Mucosa of descending colon (tissue), 3 donors: ENCODE results near the gene LOXL3. TPM values are rescaled to one million over a fixed set of nuclear protein-coding genes. Genes with fewer than 3 reads are reported as not detected.

ENCODE experiments used
- ATAC-seq: fragments of 200-7000 bp; cut with Tn5 transposase; one replicate; pipeline ENCODE4 v1.9.1; 2020; ENCODE audit warnings: mild to moderate bottlenecking, moderate library complexity
- DNase-seq, 3 donors: peaks; one replicate each; pipeline ENCODE4 v3.0.0-alpha.2; 2020
- H3K36me3 ChIP-seq: fragments of 200-600 bp; one replicate; pipeline ENCODE4 v1.8.0; 2021; ENCODE audit warnings: low read depth, mild to moderate bottlenecking
- H3K4me1 ChIP-seq: fragments of 200-600 bp; one replicate; pipeline ENCODE4 v1.8.0; 2021; ENCODE audit warnings: low read depth, mild to moderate bottlenecking
- H3K4me3 ChIP-seq: fragments of 200-600 bp; one replicate; pipeline ENCODE4 v1.8.0; 2021; ENCODE audit warnings: mild to moderate bottlenecking
- H3K9me3 ChIP-seq: fragments of 200-600 bp; one replicate; pipeline ENCODE4 v1.8.0; 2021; ENCODE audit warnings: mild to moderate bottlenecking
- intact Hi-C, 2 donors: fragments of 100-400 bp; cut with DNase I in 1 of 2; cut with micrococcal nuclease in 1 of 2; formaldehyde crosslinking; loops; one replicate each; pipeline versions ENCODE4 v1.11.0 to v1.11.1; 2022; cut with DNase I, micrococcal nuclease
- long read RNA-seq, 2 donors: library from polyadenylated mRNA; unstranded; transcript quantifications; one replicate each; pipeline ENCODE4 v2.0.0, GENCODE V29; 2019 to 2021
- total RNA-seq, 3 donors: library from RNA; stranded (reverse); fragmentation: NEBNext Ultra II Directional in 2 of 3; extraction: Animal tissue kit (Norgen Biotek cat#: 25700) in 2 of 3; gene quantifications; one replicate each; pipeline versions ENCODE4 v1.2.1 to v1.2.4, GENCODE V29; 2021 to 2023
- TF ChIP-seq, protein P1 (sequence below): fragments of 200-600 bp; IDR thresholded peaks from one replicate; pipeline ENCODE4 v1.8.0; 2022; ENCODE audit warnings: antibody characterized with exemption, mild to moderate bottlenecking
- donor health status: DM: no; HTN: no; CAD: no; lungs with moderate emphysema.
- donor health status: DM: no; HTN: no; CAD: no.
- donor health status: DM: no; HTN: yes; CAD: no.

LOXL3 gene, protein sequence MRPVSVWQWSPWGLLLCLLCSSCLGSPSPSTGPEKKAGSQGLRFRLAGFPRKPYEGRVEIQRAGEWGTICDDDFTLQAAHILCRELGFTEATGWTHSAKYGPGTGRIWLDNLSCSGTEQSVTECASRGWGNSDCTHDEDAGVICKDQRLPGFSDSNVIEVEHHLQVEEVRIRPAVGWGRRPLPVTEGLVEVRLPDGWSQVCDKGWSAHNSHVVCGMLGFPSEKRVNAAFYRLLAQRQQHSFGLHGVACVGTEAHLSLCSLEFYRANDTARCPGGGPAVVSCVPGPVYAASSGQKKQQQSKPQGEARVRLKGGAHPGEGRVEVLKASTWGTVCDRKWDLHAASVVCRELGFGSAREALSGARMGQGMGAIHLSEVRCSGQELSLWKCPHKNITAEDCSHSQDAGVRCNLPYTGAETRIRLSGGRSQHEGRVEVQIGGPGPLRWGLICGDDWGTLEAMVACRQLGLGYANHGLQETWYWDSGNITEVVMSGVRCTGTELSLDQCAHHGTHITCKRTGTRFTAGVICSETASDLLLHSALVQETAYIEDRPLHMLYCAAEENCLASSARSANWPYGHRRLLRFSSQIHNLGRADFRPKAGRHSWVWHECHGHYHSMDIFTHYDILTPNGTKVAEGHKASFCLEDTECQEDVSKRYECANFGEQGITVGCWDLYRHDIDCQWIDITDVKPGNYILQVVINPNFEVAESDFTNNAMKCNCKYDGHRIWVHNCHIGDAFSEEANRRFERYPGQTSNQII
- total RNA-seq = 1 to 10 TPM; 2.2 to 6.9 (median 4.4) TPM
- long read RNA-seq, donor 1, transcript LOXL3-201 (14 exons, 3,502 nt) = major isoform, 5 of 10 reads
- long read RNA-seq, donor 1, partial matches to known transcripts = 1 of 10 reads
- long read RNA-seq, donor 1, other reads (novel, unspliced or antisense) = 4 of 10 reads
- long read RNA-seq, donor 2, partial matches to known transcripts = 0 of 2 reads
- long read RNA-seq, donor 2, other reads (novel, unspliced or antisense) = 1 of 2 reads

DNA sequence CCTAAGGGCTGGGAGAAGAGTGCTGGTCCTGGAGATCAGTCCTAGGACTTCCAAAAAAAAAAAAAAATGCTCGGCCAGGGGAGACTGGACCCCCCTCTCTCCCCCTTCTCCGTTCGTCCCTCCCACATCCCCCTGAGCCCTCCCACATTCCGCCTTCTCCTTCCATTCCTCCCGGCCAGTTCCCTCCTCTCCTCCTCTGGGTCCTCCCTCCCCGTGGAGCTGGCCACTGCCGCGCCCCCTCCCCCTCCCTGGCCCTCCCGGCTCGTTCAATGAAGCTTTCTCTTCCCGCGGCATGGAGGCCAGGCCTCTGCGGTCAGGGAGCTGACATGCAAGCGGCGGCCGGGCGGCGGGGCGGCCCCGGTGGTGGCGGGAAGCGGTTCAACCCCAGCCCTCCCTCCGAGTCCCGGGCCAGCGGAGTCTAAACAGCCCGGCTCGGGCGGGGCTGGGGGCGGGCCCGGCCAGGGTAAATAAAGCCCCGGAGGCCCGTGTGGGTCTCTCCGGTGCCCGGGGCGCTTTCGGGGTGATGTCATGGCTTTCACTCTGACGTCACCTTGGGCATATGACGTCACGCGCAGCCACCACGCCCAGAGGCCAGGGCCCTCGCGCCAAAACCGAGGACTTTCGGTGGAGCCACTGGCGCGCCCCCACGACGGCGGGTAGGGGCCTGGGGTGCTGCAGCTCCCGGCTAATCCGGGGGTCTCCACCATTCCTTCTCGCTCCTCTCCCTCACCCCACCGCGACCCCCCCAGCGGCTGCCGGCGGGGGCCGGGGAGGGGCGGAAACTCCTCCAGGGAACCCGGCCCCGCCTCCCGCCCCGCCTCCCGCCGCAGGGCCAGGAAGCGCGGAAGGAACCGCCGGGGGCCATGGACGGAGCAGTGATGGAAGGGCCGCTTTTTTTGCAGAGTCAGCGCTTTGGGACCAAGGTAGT lies at the start of gene LOXL3, which contains the start of gene DOK1:
TSS of gene LOXL3 (minus strand) at position 51 of the 928 bp plus-strand sequence. CDS start 1,308 bp downstream, outside the sequence.
TSS of gene DOK1 (plus strand) at position 829 of the 928 bp plus-strand sequence. CDS start at position 864, 35 bp downstream.
- peak; percentile 87 for ATAC-seq
- peak; percentile 93 to 96 (median 94) for DNase-seq
- Histone ChIP-seq H3K4me1 (peaks cover 27% of the 10 kb centered on the region), H3K36me3 (no peaks in the 10 kb centered on the region), H3K4me3 (peak within 1 kb of the TSS; percentile 38), H3K9me3 (no peaks in the 10 kb centered on the region)
- TF ChIP-seq, protein P1, sequence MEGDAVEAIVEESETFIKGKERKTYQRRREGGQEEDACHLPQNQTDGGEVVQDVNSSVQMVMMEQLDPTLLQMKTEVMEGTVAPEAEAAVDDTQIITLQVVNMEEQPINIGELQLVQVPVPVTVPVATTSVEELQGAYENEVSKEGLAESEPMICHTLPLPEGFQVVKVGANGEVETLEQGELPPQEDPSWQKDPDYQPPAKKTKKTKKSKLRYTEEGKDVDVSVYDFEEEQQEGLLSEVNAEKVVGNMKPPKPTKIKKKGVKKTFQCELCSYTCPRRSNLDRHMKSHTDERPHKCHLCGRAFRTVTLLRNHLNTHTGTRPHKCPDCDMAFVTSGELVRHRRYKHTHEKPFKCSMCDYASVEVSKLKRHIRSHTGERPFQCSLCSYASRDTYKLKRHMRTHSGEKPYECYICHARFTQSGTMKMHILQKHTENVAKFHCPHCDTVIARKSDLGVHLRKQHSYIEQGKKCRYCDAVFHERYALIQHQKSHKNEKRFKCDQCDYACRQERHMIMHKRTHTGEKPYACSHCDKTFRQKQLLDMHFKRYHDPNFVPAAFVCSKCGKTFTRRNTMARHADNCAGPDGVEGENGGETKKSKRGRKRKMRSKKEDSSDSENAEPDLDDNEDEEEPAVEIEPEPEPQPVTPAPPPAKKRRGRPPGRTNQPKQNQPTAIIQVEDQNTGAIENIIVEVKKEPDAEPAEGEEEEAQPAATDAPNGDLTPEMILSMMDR = no peak
- intact Hi-C loops = no loop called here

- no peak for ATAC-seq
- intact Hi-C loops = no loop called here
Measured at GRCh38 chr2:74602586-74603281, 49.0 kb upstream of the LOXL3 start.

DNA sequence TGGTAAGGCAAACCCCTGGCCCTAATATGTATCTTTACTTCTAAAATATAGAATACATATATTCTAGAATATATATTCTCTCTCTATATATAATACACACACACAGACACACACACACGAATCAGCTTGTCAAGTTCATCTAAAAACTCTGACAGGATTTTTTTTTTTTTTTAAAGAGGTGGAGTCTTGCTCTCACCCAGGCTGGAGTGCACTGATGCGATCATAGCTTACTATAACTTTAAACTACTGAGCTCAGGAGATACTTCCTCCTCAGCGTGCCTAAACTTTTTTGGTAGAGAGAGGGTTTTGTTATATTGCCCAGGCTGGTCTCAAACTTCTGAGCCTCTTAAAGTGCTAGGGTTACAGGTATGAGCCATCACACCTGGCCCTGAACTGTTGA lies 45.9 kb upstream of the LOXL3 start:
- Histone ChIP-seq H3K36me3 (no peaks in the 10 kb centered on the region), H3K4me3 (no peak overlapping the region), H3K9me3 (no peaks in the 10 kb centered on the region), H3K4me1 (no peaks in the 10 kb centered on the region)
- TF ChIP-seq, protein P1 = no peak
- ATAC-seq (no peak), DNase-seq (no peak)
- intact Hi-C loops = no loop called here

More at GRCh38 chr2:74602586-74603281, 49.0 kb upstream of the LOXL3 start:
- DNase-seq = no peak
- Histone ChIP-seq H3K36me3 (no peaks in the 10 kb centered on the region), H3K4me1 (no peaks in the 10 kb centered on the region), H3K9me3 (no peaks in the 10 kb centered on the region), H3K4me3 (no peak overlapping the region)
- TF ChIP-seq, protein P1 = no peak

DNA sequence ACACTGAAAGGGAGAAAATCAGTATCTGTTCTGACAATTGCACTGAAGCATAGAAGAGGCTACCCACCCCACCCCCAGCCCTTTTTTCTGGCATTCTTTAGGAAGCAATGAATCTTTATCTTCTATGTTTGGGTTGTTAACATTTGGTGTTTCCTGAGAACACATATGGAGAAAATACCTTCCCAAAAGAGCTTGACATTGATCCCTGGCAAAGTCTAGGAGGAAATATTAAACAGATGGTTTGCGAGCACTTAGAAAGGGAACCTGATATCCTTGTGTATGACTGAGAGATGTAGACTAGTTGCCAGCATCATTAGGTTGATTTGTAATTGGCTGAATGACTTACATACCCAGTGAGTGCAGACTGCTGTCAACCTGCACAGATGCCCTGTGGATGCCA lies 43.7 kb upstream of the LOXL3 start:
- H3K4me1 ChIP-seq = no peaks in the 10 kb centered on the region
- H3K36me3 ChIP-seq = no peaks in the 10 kb centered on the region
- no peak overlapping the region for H3K4me3 ChIP-seq
- DNase-seq (no peak), ATAC-seq (no peak)
- H3K9me3 ChIP-seq = no peaks in the 10 kb centered on the region
- intact Hi-C loops = no loop called here
- TF ChIP-seq, protein P1 = no peak
